T-cell (primary cell): ENCODE results near the gene KLK8. TPM values are rescaled to one million over a fixed set of nuclear protein-coding genes. Genes with fewer than 3 reads are reported as not detected.

ENCODE experiments used
- ATAC-seq, 4 experiments: fragments of 200-7000 bp in 3 of 4; fragments of 150-1000 bp in 1 of 4; cut with Tn5 transposase; replicated peaks in 1 of 4; 1 replicate in 3 of 4; 2 replicates in 1 of 4; pipeline ENCODE4 v1.10.0; 2021; ENCODE audit warnings: moderate library complexity in 3 of 4, mild to moderate bottlenecking in 2 of 4, moderate number of reproducible peaks in 1 of 4
- CTCF ChIA-PET, 2 donors: fragments of 300-600 bp; sonication (Branson Sonifier 250); formaldehyde crosslinking; loops; one replicate each; lab custom pipeline; 2022; ENCODE audit warnings: antibody characterized with exemption in 2 of 2; lab: Charles Lee
- POLR2A ChIA-PET, 2 donors: fragments of 300-600 bp; sonication (Branson Sonifier 250); formaldehyde crosslinking; loops; one replicate each; lab custom pipeline; 2022; ENCODE audit warnings: antibody characterized with exemption in 2 of 2; lab: Charles Lee
- DNase-seq, 35 experiments: peaks; one replicate each; pipeline versions ENCODE4 v3.0.0 to v3.0.0-alpha.2; 2013 to 2023
- H3K27ac ChIP-seq: one replicate; pipeline ENCODE4 v1.5.1; 2013; ENCODE audit warnings: low read length
- H3K27me3 ChIP-seq, 2 experiments: replicated peaks in 1 of 2; 1 replicate in 1 of 2; 2 replicates in 1 of 2; pipeline versions ENCODE4 v1.6.1 to v1.7.0; 2013; ENCODE audit warnings: low read length in 1 of 2, mixed read lengths in 1 of 2; ENCODE audit not compliant: control insufficient read depth in 2 of 2, insufficient read depth in 2 of 2; ENCODE audit errors: extremely low read depth in 1 of 2
- H3K36me3 ChIP-seq, 2 donors: 1 replicate in 1 of 2; 2 replicates in 1 of 2; pipeline versions ENCODE4 v1.6.1 to v1.7.0; 2013; ENCODE audit warnings: low read length in 1 of 2; ENCODE audit not compliant: control insufficient read depth in 2 of 2, insufficient read depth in 1 of 2; ENCODE audit errors: extremely low read depth in 1 of 2
- H3K4me1 ChIP-seq, 2 experiments: 1 replicate in 1 of 2; 2 replicates in 1 of 2; pipeline versions ENCODE4 v1.6.1 to v1.7.0; 2013; ENCODE audit warnings: low read length in 2 of 2, mixed read lengths in 1 of 2; ENCODE audit not compliant: insufficient read depth in 2 of 2, control insufficient read depth in 1 of 2; ENCODE audit errors: extremely low read depth in 1 of 2
- H3K4me3 ChIP-seq, 2 donors: 1 replicate in 1 of 2; 2 replicates in 1 of 2; pipeline versions ENCODE4 v1.5.1 to v1.7.0; 2013; ENCODE audit warnings: mild to moderate bottlenecking in 2 of 2, low read length in 1 of 2, moderate library complexity in 1 of 2; ENCODE audit not compliant: control insufficient read depth in 1 of 2; ENCODE audit errors: extremely low read depth in 1 of 2
- H3K9me3 ChIP-seq: 2 replicates; pipeline ENCODE4 v1.7.0; 2013
- H3K27ac Mint-ChIP-seq, 2 donors: one replicate each; pipeline ENCODE4 v1.8.0; 2020 to 2021; ENCODE audit warnings: mild to moderate bottlenecking in 2 of 2, mixed read lengths in 2 of 2
- H3K27me3 Mint-ChIP-seq, 2 donors: one replicate each; pipeline ENCODE4 v1.8.0; 2021 to 2022; ENCODE audit warnings: mixed read lengths in 2 of 2
- H3K36me3 Mint-ChIP-seq: one replicate; pipeline ENCODE4 v1.8.0; 2021; ENCODE audit warnings: mixed read lengths
- H3K4me1 Mint-ChIP-seq, 3 donors: one replicate each; pipeline ENCODE4 v1.8.0; 2020 to 2022; ENCODE audit warnings: mixed read lengths in 3 of 3, mild to moderate bottlenecking in 1 of 3
- H3K4me3 Mint-ChIP-seq, 3 donors: one replicate each; pipeline ENCODE4 v1.8.0; 2020 to 2022; ENCODE audit warnings: mild to moderate bottlenecking in 3 of 3, mixed read lengths in 3 of 3, moderate library complexity in 3 of 3
- H3K9me3 Mint-ChIP-seq, 3 donors: one replicate each; pipeline ENCODE4 v1.8.0; 2020 to 2022; ENCODE audit warnings: mixed read lengths in 3 of 3
- WGBS: methylation state at CpG from one replicate; pipeline ENCODE4 v1.1.5; 2013; ENCODE audit warnings: missing lambda C conversion rate; ENCODE audit not compliant: insufficient coverage; 5-methylcytosine and 5-hydroxymethylcytosine counted together
- total RNA-seq, 35 experiments: library from RNA in 6 of 35; stranded (reverse) in 6 of 35; fragments of 120-200 nt in 1 of 35; gene quantifications; one replicate each; pipeline versions ENCODE4 v1.2.1 to v1.2.4 and lab custom pipeline; 2013 to 2026

The KLK8 gene
- total RNA-seq, 5 donors from 2014 or later (not counting 1 experiment from before 2014, with no cell fraction given) = not detected

DNA sequence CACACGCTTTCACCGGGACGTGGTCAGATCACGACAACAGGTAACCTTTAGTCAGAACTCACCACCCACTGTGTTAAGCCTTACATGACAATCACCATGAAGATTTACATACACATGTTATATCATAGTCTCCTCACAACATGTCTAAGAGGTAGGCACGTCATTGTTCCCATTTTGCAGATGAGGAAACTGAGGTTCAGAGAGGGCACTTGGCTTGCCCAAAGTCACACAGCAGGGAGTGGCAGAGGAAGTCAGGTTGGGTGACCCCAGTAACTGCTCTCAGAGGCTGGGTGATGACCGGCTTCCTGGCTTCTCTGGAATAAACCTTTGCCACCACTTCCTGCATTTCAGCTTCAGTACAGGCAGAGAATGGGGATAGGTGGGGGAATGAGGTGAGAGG lies 12.8 kb upstream of the KLK8 start:
- H3K27me3 Mint-ChIP-seq = peaks cover 59 to 79% of the 10 kb centered on the region in 2 donors
- POLR2A ChIA-PET = no interaction called here
- 81% methylated on average over 3 of the region's 6 CpGs for WGBS

DNA sequence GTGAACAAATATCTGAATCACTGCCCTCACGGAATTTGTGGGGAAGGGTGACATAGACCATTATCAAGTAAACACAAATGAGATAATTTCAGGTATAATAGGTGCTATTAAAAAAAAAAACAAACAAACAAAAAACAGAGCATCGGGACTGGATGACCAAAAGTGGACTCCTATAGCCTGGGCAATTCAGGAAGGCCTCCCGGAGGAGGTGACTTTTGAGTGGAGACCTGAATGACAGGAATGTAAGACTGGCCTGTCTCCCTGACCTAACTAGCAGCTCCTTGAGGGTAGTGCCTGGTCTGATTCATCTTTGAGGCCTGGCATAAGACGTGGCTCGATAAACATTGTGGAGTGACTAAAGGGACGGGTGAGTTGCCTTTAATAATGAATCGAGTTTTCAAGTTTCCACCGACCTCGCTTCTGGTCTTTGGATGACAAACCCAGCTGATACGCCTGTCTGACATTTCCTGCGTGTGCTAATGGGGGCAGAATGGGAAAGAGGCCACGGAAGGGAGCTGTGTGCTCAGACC lies 11.3 kb upstream of the KLK8 start:
- 66% methylated on average over 10 of the region's 12 CpGs for WGBS
- no peaks in the 10 kb centered on the region for H3K9me3 Mint-ChIP-seq
- DNase-seq (no peak), ATAC-seq (no peak)
- H3K9me3 ChIP-seq = no peaks in the 10 kb centered on the region
- peaks cover 50 to 74% of the 10 kb centered on the region in 2 donors for H3K27me3 Mint-ChIP-seq
- no peak overlapping the region for H3K27ac Mint-ChIP-seq
- H3K36me3 ChIP-seq = no peaks in the 10 kb centered on the region
- ChIA-PET CTCF (no interaction called here), POLR2A (no interaction called here)
- no peak overlapping the region for H3K4me3 ChIP-seq
- H3K36me3 Mint-ChIP-seq = no peaks in the 10 kb centered on the region
- H3K4me3 Mint-ChIP-seq = no peak overlapping the region
- H3K27me3 ChIP-seq = peaks cover 2 to 68% of the 10 kb centered on the region in 2 experiments
- peaks cover 0 to 13% of the 10 kb centered on the region in 2 experiments for H3K4me1 ChIP-seq
- peaks cover 7 to 11% (median 8%) of the 10 kb centered on the region in 3 donors for H3K4me1 Mint-ChIP-seq
- no peak overlapping the region for H3K27ac ChIP-seq

More for the DNA sequence above, 12.8 kb upstream of the KLK8 start:
- Histone ChIP-seq H3K27me3 (peaks cover 2 to 79% of the 10 kb centered on the region in 2 experiments), H3K9me3 (no peaks in the 10 kb centered on the region), H3K4me3 (no peak overlapping the region), H3K27ac (no peak overlapping the region), H3K36me3 (no peaks in the 10 kb centered on the region), H3K4me1 (peaks cover 0 to 25% of the 10 kb centered on the region in 2 experiments)
- no peak for ATAC-seq
- H3K9me3 Mint-ChIP-seq = no peaks in the 10 kb centered on the region
- no peaks in the 10 kb centered on the region for H3K36me3 Mint-ChIP-seq
- CTCF ChIA-PET = no interaction called here
- H3K4me3 Mint-ChIP-seq = no peak overlapping the region
- no peak for DNase-seq
- H3K4me1 Mint-ChIP-seq = peaks cover 14 to 19% (median 19%) of the 10 kb centered on the region in 3 donors
- no peak overlapping the region for H3K27ac Mint-ChIP-seq

DNA sequence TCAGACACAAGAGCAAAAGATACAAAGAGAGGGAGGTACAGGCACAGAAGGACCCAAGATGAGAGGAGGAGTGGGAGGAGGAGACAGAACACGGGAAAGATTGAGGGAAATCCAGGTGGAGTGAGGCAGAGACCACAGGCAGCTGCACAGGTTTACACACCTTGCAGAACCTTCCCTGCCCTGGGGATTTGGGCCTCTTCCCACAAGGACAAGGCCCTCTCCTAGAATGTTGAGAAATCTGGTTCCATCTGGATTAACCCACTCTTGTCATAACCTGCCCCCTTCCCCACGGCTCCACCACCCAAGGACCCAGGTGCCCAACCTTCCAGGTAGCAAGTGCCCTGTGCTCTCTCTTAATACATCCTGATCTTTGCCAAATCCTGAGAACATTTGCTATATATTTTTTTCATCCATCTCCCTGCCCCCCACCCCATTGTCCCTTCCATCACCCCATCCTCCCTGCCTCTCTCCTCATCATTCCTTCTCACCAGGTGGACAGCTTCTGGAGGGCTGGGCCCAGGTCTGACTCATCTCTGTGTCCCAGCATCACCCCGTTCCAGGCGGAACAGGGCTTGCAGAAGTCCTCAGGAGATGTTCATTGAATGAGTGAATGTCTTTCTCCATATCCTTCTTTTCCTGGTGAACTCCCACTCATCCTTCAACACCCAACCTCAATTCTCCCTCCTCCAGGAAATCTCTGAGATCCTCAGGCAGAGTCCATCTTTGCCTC lies 8.8 kb upstream of the KLK8 start:
- Mint-ChIP-seq H3K4me3 (no peak overlapping the region), H3K27me3 (peaks cover 33 to 55% of the 10 kb centered on the region in 2 donors), H3K27ac (no peak overlapping the region), H3K9me3 (no peaks in the 10 kb centered on the region), H3K4me1 (no peaks in the 10 kb centered on the region), H3K36me3 (no peaks in the 10 kb centered on the region)
- no peaks in the 10 kb centered on the region for H3K36me3 ChIP-seq
- H3K4me3 ChIP-seq = no peak overlapping the region
- peaks cover 0 to 54% of the 10 kb centered on the region in 2 experiments for H3K27me3 ChIP-seq
- ATAC-seq = no peak
- CTCF ChIA-PET = no interaction called here
- POLR2A ChIA-PET = no interaction called here
- WGBS = 60% methylated on average over 2 of the region's 4 CpGs
- no peaks in the 10 kb centered on the region for H3K9me3 ChIP-seq
- no peak for DNase-seq
- H3K4me1 ChIP-seq = no peaks in the 10 kb centered on the region
- H3K27ac ChIP-seq = no peak overlapping the region

DNA sequence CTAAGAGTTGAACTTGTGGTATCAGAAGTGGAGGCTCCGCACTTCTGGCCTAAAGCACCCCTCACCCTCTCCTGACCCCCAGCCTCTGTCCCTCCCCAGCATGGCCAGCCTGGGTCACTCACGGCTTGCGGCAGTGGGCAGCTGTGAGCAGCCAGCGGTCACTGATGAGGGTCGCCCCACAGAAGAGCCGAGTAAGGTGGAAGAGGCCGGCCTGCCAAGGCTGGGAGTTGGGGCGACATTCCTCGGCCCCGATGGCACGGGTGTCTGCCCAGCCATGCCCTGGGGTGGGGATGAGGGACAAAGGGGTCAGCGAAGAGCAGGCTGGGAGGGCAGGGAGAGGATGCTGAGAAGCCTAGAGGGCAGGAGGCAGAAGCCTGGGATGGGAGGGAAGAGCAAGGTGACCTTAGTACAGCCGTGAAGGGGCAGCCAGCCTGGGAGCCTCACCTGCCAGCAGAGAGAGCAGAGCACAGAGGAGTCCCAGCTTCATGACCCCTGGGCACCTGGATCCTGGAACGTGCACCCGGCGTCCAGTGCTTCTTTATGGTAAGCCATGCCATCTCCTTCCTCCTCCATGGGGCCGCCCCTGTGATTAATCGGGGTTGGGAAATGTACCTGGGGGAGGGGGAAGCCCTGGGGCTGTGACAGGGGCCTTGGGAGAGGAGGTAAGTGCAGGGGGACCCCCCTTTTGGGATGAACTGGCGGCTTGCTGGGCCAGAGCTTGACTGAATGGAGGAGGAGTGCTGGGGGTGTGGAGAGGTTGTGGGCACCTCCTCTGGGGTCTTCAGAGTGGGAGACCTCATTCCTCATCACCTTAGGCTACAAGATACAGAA lies 7.9 kb upstream of the KLK8 start:
- no peak for ATAC-seq
- Mint-ChIP-seq H3K4me1 (no peaks in the 10 kb centered on the region), H3K27ac (no peak overlapping the region), H3K9me3 (no peaks in the 10 kb centered on the region), H3K27me3 (peaks cover 23 to 53% of the 10 kb centered on the region in 2 donors), H3K36me3 (no peaks in the 10 kb centered on the region), H3K4me3 (no peak overlapping the region)
- H3K27ac ChIP-seq = no peak overlapping the region
- H3K4me1 ChIP-seq = no peaks in the 10 kb centered on the region
- 58% methylated on average over 3 of the region's 19 CpGs for WGBS
- no peak overlapping the region for H3K4me3 ChIP-seq
- H3K27me3 ChIP-seq = peaks cover 0 to 44% of the 10 kb centered on the region in 2 experiments
- ChIA-PET CTCF (no interaction called here), POLR2A (no interaction called here)
- DNase-seq = no peak
- H3K36me3 ChIP-seq = no peaks in the 10 kb centered on the region
- no peaks in the 10 kb centered on the region for H3K9me3 ChIP-seq

DNA sequence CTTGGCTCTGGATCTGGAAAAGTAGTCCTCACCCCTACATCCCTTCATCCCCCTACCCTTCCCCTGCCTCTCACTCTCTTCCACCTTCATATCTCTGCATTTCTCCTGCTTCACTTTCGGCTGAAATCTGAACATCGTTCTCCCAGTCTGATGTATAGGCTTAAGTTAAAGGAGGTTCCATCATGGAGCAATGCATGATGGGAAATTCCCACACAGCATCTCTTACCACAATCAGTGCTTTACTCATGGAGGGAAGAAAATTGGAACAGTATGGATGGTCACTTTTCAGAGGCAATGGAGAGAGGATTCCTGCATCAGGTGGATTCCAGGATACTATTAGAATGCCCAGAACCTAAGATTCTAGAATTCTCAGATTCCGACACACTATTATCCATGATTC lies 6.1 kb upstream of the KLK8 start:
- no CpG with 5 or more reads among the region's 3 CpGs for WGBS
- Histone ChIP-seq H3K36me3 (no peaks in the 10 kb centered on the region), H3K9me3 (no peaks in the 10 kb centered on the region), H3K27me3 (peaks cover 0 to 40% of the 10 kb centered on the region in 2 experiments), H3K4me3 (no peak overlapping the region), H3K27ac (no peak overlapping the region), H3K4me1 (no peaks in the 10 kb centered on the region)
- Mint-ChIP-seq H3K9me3 (no peaks in the 10 kb centered on the region), H3K27me3 (peaks cover 25 to 50% of the 10 kb centered on the region in 2 donors), H3K36me3 (no peaks in the 10 kb centered on the region), H3K4me1 (peaks cover 0 to 1% (median 0%) of the 10 kb centered on the region in 3 donors), H3K27ac (no peak overlapping the region), H3K4me3 (no peak overlapping the region)
- DNase-seq = no peak
- ChIA-PET POLR2A (no interaction called here), CTCF (interaction anchor here in 1 of 2 donors (0.6 to 0.7 kb wide), 2 partner anchors 35 to 414 kb away, joined by 3 read pairs; no protein-coding TSS in a partner anchor)
- ATAC-seq = no peak

DNA sequence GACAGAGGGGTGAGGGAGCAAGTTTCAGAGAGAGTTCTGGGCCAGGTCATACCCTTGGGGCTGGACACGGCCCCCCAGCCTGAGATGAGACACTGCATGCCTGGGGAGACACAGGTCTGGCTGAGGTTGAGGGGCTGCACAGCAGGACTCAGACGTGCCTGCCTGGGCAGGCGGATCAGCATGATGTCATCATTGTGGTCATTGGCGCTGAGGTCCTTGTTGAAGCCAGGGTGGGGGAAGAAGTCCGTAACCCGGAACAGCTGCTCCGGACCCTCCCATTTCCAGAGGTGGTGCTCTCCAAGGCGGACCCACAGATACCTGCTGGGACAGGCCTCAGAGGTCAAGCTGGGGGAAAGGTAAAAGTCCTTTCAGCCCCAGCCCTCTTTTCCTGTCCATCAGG lies 5.0 kb upstream of the KLK8 start:
- no peaks in the 10 kb centered on the region for H3K36me3 ChIP-seq
- H3K4me3 ChIP-seq = no peak overlapping the region
- ChIA-PET POLR2A (no interaction called here), CTCF (no interaction called here)
- no peak for ATAC-seq
- Mint-ChIP-seq H3K27me3 (peaks cover 30 to 57% of the 10 kb centered on the region in 2 donors), H3K27ac (no peak overlapping the region), H3K9me3 (no peaks in the 10 kb centered on the region), H3K36me3 (no peaks in the 10 kb centered on the region), H3K4me1 (peaks cover 0 to 3% (median 0%) of the 10 kb centered on the region in 3 donors), H3K4me3 (no peak overlapping the region)
- H3K9me3 ChIP-seq = no peaks in the 10 kb centered on the region
- WGBS = 53% methylated on average over 7 of the region's 8 CpGs
- H3K27me3 ChIP-seq = peaks cover 0 to 51% of the 10 kb centered on the region in 2 experiments
- H3K4me1 ChIP-seq = no peaks in the 10 kb centered on the region
- no peak for DNase-seq
- H3K27ac ChIP-seq = no peak overlapping the region
